Erythroblast (primary cell): Measurements from ENCODE around the gene HLX.

Source experiments
- DNase-seq, 2 experiments: peaks; one replicate each; lab custom pipeline; 2025; lab: John Stamatoyannopoulos, UW
- GATA1 ChIP-seq: IDR thresholded peaks from 2 replicates; pipeline ENCODE4 v1.6.1; 2011; ENCODE audit warnings: low read depth, mild to moderate bottlenecking, control low read depth, low read length, moderate library complexity
- POLR2A ChIP-seq: IDR thresholded peaks from 2 replicates; pipeline ENCODE4 v1.6.1; 2011; ENCODE audit warnings: mild to moderate bottlenecking, low read length

Gene HLX

DNA sequence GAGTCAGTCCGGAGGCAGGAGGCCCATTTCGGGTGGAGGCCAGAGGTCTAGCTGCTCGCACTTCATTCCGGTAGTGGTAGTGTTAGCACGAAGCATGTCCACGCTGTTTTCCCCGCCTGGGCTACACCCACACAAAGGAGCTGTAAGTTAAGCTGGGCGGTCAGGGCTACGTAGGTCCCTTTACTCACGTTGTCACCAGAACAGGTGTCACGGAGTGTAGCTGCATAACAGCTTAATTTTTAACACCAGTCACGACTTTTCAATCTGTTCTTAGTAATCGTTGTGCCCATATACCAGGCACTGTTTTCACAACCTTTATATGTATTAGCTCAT is 15.6 kb downstream of the HLX start:
- DNase-seq: no peak
- TF ChIP-seq GATA1: no peak
- TF ChIP-seq POLR2A: no peak

DNA sequence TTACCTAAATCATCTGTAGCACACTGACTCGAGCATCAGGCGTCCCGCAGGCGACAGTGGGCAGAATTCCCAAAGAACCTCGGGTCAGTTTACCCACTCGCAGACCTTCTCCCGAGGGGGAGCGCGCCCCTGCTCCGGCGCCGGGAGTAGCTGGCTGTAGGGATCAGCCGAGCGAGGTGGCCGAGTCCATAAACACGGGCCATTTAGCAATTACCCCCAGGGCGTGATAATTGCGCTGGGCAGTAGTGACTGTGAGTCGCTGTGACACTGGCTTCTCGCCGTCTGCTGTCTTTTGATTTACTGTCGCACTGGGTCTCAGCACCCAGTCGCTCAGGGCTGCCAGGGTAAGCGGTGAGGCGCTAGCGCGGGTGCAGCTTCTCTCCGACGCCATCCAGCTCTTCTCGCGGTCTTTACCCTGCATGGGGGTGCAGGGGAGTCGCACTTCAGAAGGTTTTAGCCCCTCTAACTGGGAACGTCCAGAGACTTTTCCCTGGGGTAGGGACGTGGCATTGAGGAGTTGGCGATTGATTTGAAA is 16.2 kb downstream of the HLX start:
- DNase-seq: no peak
- no peak for TF ChIP-seq POLR2A
- TF ChIP-seq GATA1: no peak

DNA sequence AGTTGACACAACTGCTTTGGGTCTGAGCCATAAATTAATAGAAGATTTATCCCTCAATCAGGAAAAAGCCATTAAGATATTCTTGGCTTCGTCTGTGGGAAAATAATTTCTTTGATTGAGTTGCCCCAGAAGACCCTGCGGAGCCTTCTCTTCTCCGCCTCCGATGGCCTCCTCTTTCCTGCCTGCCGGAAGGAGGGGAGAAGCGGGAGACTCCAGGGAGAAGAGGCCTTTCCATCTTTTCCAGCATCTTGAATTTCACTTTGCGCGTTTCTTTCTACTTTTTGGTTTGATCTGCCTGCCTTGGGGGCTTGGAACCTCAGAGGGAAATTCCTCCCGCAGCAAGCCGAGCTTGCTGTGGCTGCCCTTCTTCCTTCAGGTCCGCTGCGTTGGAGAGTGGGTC is 16.8 kb downstream of the HLX start:
- no peak for TF ChIP-seq POLR2A
- no peak for TF ChIP-seq GATA1
- no peak for DNase-seq

DNA sequence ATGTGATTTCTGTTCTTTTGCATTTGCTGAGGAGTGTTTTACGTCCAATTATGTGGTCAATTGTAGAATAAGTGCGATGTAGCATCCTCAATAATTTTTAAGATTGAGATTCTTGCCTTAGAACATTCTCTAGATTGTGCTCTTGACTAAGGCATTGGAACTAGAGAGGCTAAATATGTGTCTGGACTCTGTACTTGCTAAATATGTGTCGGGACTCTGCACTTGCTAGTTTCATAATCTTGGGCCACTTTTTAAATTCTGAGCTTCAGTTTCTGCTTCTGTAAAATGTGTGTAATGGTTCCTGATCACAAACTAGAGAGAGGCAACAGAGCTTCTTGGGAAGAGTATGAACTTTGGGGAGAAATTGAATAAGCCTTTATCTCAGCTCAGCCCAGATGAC is 21.6 kb downstream of the HLX start:
- no peak for TF ChIP-seq POLR2A
- no peak for TF ChIP-seq GATA1
- DNase-seq: no peak

DNA sequence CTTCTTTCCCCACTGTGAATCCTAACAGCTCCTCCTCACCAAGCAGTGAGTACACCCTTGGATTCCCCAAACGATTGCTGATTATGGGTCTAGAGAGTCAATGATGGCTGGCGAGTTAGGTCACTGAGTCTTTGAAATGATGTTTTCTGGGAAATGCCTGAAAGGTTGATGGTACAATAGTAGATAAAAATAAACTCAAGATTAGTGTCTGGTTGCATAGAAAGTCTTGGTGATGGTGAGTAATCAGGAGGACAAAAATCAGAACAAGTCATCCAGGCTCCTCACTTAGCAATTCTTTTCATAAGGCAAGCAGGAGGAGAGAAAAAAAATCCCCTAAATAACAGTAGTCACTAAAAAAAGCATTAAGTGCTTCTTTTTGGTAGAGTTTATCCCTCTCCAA is 22.6 kb downstream of the HLX start:
- TF ChIP-seq GATA1 (no peak), POLR2A (no peak)
- no peak for DNase-seq

DNA sequence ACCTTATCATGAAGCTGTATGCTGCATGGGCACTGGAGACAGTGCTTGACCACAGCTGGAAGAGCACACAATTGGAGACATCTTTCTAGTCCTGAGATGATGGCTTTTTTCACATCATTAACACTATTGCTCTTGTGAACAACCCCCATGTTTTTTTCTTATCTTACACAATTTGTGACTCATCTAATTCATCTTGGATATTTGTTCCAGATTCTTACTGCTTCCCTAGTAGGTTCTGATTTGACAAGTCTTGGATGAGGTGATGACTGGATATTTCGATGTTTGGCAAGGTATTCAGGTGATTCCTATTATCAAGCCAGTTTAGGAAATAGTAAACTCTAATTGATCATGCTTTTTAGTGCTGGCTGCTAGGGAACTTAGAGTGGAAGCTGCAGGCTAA is 23.7 kb downstream of the HLX start:
- no peak for DNase-seq
- TF ChIP-seq POLR2A (no peak), GATA1 (no peak)

DNA sequence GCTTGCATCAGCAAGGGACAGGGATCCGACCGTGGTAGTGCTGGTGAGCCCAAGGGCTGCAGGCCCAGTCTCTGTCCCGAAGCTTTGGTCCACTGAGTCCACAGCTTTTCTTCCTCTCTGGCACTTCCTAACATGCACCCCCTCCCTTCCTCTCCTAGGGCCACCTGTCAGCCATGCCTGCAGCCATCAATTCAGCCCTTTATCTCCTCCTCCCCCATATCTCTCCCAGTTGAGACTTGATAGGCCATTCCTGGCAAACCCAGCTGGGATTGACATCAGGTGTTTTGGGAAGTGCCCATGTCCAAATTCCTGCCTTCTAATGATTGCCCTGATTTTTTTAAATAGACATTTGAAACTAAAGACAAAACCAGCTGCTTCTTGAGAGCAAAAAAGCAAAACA is 25.6 kb downstream of the HLX start:
- TF ChIP-seq GATA1: no peak
- TF ChIP-seq POLR2A: no peak
- DNase-seq: no peak

DNA sequence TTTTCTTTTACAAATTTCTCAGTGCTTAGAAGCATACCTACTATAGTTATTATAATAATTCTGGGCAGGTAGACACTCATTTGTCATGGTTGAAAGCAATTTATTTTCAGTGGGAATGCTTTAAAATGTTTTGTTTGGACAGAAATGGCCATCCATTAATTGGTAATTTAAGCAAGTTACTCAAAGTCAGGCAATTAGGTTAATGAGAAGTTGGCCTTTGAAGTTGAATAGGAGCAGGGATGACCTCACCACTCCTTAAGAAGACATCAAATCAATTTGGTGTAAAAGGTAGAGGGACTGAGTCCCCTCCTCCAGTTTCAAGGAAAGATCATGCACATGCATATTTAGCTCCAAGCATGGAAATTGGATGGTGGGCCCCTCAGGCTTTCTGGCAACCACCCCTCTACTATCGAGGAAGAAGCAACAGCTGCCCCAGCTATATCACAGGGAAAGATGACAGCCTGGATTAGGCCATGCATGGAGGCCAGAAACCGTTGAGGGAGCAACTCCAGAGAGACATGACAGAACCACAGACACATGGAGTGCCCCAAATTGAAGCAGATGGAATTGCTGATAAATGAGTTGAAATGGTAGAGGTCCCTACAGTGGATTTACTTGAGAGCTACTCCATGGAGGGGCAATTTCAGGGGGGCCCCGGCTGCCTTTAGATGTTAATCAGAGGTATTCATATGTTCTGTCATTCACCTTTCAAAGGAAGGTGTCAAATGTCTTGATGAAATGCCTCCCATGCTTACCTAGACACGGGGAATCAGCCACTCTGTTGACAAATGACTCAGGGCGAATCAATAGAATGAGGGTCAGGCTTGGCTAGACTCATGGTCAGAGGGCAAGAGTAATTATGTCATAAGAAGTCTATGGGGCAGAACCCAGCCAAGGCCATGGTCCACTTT is 26.7 kb downstream of the HLX start:
- TF ChIP-seq POLR2A (no peak), GATA1 (no peak)
- no peak for DNase-seq

DNA sequence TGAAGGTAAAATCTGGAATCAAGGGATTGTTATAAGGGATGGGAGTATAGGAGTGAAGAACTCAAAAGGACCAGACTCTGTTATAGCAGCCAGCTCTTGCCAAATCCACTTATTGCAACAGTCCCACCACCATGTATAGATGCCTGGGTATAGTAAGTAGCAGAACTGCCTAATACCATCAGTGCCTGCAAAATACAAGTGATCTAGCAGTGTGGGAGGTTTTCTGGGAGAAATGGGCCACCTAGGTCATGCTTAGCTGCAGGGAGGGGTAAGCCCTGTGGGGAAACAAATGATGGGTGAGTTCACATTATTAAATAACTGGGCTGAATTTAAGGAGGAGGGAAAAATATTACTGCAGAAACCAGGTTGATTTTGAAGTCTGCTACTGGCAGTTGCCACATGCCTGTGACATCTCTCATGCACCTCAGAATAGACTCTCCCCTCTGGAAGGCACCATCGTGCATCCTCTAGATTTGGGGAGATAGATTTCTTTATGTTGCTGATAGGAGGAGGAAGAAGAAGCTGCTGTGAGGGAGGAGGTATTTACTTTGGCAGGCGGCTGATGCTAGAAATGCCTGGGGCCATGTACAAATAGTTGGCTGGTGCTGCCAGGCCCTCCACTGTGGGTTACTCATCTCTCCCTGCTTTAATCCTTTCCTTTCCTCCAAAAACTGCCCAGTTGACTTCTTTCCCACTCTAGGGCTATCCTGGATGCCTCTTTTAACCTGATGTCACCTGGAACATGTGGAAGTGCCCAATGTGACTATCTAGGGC is 27.5 kb downstream of the HLX start:
- no peak for DNase-seq
- TF ChIP-seq GATA1: no peak
- no peak for TF ChIP-seq POLR2A

DNA sequence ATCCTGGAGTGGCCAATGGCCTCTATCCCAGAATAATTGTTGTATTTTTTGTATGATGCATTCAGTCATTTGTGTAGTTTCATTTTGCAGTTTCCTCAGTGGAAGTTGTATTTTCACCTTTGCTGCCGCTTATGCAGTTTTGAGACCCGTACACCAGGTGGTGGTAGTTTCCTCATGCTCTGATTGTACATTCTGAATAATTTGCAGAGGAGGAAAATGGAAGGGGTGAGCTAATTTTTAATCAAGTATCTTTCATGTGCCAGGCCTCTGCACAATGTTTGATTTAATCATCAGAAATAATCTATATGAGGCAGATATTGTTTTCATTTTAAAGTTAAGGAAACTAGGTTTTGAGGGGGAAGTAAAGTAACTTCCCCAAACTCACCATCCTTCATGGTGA is 29.5 kb downstream of the HLX start:
- peak; percentile 20 to 36 for DNase-seq
- no peak for TF ChIP-seq GATA1
- TF ChIP-seq POLR2A: no peak

DNA sequence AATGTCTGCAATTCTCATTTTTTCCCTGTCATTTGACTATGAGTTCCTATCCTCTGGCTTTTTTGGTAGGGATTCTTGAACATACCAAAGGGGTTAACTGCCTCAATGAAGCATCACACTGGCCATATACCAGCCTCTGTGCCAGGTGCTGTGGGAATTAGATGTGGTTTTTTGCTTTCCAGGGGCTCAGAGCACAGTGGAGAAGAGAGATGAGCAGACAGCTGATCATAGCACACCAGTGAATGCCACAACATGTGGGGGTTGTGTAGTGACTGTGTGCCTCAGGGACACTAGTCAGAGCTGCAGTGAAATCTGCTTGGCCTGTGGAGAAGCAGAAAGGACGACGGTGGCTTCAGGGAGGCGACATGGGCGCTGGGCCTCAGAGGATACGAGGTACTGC is 30.8 kb downstream of the HLX start:
- TF ChIP-seq POLR2A (no peak), GATA1 (no peak)
- DNase-seq: no peak

DNA sequence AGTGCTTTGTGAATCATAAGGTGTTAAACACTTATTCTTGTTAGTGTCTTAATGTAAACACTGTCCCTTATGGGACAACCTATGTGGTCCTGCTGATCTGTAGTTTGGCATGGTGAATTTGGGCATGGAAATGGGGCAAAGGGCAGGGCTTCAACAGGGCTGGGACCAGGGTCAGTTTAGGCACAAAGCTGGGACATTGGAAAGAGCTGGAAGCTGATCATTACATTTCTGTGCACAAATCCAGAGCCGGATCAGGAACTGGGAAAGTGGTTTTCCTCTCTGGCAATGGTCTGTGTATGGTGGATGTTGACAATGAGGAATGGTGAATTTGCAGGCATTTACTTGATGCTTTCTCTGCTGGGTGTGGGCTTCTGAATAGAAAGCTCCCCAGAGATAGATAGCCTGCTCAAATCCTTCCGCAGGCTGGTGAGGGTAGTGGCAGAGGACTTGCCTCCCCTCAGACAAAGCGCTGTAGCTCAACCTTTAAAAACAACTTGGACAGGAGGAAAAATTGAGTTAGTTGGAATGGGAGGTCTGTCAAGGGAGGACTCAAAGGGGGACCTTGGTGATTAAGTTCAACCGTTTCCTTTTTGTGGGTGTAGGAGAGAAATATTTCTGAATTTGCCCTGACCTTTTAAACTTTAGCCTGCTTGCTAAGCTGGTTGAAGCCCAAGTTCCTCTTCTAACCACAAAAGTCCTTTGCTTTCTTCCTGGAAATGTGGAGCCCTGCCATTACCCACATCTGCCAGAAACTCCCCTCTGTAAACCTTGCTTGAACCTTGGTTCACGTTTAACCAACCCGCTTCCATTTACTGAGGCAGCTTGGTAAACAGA is 35.3 kb downstream of the HLX start:
- no peak for DNase-seq
- TF ChIP-seq GATA1: no peak
- no peak for TF ChIP-seq POLR2A

DNA sequence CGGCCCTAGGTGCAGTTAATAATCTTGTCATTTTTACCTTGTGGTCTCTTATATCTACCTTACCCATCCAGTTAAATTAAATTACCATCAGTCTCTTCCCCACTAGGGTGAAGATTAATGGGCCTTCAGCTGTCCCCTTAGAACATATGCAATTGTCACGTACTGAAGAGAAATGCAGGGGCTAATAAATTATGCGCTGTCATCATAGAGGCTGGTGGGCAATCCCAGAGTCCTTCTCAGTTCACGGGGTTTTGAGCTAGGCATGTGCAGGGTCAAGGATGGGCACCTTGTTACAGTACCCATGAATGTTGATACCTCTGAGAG is 35.8 kb downstream of the HLX start:
- no peak for DNase-seq
- no peak for TF ChIP-seq POLR2A
